DOHH2 (cell line): ENCODE measurements around the gene BIK.

Experiments
- CTCF ChIP-seq: fragments of 200-600 bp; sonication (generic); IDR thresholded peaks from one replicate; pipeline ENCODE4 v1.5.1; 2014; ENCODE audit warnings: antibody characterized with exemption, mild to moderate bottlenecking, low read depth, low read length; ENCODE audit not compliant: poor library complexity, severe bottlenecking
- EZH2phosphoT487 ChIP-seq: fragments of 200-600 bp; sonication (generic); IDR thresholded peaks from 2 replicates; pipeline ENCODE4 v1.6.1; 2017; ENCODE audit warnings: borderline replicate concordance, mild to moderate bottlenecking, antibody characterized with exemption, low read length, moderate library complexity, mixed read lengths

GRCh38 chr22:43077121-43077877 lies 33.3 kb upstream of the BIK start:
- TF ChIP-seq CTCF (no peak), EZH2phosphoT487 (no peak)
